Stimulated activated CD8-positive, alpha-beta memory T cell treated with anti-CD3 and anti-CD28 coated beads, Interleukin-15, amount 100 ng/mL, for 1 hour (primary cell): ENCODE data around the gene SDCCAG8.

Source experiments
- DNase-seq: peaks from one replicate; pipeline ENCODE4 v3.0.0-alpha.2; 2020; ENCODE audit warnings: low read depth

The SDCCAG8 gene

DNA sequence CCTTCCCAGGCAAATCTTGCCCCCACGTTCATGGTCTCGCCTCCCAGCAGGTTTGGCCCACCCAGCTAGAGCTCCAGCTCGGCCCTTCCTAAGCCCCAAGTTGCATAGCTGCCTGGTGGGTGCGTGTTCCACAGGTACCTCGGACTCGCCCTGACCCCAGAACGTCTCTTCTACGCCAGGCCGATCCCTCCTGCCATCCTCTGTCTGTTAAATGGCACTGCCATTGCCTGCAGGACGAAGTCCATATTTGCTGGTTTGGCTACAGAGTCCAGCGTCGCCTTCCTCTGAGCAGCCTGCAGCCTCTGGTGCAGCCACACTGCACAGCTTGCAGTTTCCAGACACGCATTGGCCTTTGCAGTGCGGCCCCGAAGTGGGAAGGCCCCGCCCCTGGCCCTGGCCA is 228.1 kb downstream of the SDCCAG8 start:
- no peak for DNase-seq

DNA sequence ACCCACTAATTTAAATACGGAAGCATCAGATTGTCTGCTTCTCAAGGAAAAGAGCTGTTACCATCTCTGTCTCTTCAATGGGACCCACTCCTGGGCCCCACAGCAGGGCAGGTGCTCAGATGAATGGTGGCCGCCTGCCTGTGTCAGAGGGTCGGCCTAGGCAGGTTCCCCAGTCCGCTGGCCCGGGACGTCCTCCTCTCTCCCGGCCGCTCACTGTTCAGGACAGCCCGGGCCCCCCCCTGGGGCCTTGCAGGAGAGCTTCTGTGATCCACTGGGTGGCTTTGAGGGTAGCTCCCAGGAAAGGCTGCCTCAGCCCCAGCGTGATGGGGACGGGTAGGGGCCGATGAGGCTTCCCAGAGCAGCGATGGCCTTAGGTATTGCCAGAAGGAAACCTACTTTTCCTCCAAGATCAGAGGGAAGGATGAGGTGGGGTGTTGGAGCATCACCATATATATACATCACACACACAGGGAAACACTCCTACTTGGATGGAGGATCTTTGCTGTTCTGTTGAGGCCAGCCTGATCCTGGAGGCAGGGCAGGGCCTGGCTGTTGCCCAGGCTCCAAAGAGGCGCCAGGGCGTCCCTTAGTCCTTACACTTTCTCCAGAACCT is 231.3 kb downstream of the SDCCAG8 start:
- DNase-seq, result no peak

DNA sequence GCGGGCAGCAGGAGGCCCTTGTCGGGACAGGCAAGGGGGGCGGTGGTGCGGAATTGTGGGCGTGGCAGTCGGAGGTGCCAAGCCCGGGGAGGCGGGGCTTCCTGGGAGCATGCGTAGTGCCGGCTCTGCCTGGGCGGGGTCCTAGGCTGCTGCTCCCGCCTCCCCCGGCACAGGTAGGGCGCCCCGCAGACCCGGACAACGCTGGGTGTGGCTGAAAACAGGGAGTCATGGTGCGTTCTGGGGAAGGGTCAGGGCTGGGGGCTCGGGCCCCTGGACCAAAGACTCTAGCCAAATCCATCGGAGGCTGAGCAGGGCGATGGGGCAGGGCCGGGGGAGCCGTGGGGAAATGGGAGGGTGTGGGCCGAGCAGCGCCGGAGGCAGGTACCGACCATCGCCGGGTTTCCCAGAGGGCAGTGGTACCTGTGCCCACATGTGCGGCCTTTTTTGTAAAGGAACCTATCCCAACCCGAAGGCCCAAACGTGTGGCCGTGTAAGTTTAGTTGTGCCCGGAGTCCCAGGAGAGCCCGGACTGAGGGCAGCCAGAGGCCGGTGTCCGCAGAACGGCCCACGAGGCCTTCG is 231.9 kb downstream of the SDCCAG8 start:
- DNase-seq, result no peak

DNA sequence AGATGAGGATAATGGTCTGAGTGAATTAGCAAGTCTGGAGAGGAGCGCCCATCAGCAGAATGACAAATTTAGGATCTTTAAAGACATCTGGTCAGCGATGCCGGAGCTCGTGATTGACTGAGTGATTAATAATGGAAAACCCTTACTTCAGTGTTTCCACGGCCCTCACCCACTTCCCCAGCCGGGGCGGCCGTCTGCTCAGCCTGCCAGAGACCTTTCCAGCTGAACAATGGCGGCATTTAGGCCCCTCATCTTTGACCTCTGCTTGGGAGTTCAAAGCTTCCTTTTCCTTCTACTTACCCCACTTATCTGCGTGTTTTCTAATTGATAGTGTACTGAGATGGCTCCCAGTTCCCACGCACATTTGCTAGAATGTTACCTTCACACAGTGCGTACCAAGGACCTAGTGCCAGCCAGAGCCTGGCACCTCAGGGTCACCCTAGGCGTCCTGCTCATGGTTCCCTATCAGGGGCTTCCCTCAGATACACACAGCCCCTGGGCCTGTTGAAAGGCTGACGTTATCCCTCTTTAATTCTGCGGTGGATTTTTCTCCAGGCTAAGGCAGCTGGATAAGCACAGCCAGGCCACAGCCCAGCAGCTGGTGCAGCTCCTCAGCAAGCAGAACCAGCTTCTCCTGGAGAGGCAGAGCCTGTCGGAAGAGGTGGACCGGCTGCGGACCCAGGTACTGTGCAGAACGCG is 232.8 kb downstream of the SDCCAG8 start:
- DNase-seq, result no peak

DNA sequence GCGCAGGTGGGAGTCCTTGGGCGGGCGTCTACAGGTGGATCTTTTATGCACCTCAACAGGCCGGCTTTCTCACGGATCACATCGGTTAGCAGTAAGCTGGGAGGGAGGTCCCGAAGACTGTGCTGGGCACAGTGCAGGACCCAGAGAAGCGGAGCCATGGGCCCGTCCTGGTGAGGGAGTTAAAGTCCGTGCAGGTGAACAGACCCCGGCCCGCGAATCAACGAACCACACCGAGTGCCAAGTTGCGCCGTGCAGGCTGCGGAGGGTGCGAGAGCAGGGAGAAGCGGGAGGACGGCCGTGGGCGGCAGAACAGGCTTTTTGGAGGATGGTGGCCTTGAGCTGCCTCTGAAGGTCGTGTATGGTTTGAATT is 233.3 kb downstream of the SDCCAG8 start:
- no peak for DNase-seq

DNA sequence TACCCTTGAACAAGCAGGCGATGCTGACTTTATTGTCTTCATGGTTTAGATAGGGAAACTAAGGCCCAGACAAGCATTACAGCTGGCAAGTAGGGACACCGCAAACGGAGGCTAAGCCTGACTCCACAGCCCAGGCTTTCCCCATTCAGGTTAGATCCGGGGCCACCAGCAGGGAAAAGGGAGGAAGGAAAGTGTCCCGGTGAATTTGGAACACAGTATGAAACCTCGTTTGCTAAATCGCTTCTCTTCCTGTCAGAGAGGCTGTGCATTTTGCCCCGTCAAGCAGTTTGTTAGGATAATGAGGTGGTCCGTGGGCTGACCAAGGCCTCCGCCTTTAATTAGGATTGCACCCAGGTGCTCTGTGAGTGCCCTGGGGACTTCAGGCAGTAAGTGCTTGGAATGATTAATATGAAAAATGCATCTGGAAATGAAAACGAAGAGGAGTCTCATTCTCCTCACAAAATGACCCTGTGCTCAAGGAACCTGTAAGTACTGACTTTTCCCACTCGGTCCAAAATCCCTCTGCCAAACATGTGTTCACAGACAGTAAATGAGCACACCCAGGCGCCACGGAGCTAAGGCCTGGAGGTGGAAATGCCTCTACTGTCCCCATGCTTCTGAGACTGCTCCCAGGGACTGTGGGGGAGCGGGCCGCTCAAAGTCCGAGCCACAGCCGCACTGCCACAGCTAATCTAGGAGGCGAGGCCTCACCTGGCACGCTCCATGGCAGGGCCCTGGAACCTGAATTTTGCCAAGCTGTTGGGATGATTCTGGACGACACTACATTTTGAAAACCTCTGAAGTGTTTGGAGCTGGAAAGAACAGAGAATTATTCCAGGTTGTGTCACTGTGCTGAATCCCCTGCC is 234.1 kb downstream of the SDCCAG8 start:
- no peak for DNase-seq

DNA sequence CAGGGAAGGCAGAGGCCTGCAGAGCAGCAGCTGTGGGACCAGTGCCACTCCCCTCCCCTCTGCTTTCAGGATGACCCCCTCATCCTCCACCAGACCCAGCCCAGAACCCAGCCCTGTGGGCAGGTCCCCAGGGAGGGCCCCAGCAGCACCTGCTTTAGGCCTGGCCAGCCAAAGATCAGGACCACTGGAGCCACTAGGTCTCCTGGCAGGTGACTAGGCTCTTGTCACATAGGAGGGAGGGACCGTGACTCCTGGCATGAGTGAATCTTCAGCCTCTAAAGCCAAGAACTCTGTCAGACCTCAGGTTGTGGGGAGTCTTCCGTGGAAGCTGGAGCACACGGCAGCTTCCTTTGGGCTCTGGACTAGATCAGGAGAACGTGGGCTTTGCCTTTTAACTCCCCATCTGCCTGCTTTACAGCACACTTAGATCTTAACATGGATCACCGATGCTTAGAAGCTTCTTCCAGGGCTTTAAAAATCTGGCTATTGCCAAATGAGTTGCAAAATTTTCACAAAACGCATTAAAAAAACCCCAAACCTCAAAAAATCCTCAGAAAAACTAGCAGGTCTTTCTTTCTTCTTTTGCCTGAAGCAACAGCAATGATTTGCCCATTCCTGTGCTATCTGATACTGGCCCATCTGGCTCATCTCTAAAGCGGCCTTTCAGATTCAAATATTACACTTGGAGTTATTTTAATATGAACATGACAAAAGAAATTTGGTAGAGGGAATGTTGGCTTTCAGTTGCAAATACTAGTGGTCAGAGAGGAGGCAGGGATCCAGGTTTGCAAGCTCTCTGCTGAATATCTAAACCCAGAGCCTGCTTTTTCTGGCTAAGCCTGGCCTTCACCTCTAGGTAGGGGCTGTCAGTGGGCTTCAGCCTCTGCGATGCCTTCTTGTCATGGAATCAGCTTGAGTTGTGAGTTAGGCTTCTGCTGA is 235.2 kb downstream of the SDCCAG8 start:
- DNase-seq, result no peak

DNA sequence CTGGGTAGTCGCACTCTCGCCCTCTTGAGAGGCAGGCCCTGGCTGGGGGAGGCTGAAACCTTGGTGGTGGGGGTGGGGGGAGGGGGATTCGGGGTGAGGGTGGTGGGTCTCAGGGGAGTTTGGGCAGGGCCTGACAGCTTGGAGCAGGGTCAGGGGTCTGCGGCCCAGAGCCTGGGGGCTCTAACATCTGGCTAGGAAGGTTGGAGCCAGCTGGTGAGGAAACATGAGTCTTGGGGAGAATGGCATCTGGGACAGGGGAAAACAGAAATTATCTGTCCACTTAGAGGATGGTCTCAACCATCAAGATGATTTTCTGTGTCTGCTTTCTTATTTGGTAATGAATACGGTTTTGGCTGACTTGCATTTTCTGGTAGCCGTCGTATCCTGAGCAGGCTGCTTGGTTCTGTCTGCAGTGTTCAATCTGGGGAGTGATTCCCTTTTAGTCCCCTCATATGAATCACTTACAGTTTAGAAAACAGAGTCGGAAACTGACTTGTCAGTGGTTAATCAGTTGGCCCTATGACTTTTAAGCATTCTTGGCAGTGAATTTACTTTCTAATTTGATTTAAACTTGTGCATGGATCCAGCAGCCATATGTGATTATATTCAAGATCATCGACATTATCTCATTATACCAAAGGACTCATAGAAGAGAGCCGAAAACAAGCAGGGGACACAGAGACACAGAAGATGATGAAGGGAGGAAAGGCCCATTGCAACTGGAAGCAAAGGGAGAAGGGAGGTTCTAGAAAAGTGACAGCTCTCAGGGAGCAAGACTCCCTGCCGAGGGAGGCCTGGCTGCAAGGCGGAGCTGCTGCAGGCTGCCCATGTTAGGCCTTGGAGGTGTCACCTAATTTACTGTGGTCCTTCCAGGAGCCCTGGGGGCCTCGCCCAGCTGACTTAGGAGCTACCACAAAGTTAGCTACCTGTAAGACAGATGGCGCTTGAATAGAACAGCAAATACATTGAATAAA is 237.6 kb downstream of the SDCCAG8 start:
- DNase-seq, result no peak

DNA sequence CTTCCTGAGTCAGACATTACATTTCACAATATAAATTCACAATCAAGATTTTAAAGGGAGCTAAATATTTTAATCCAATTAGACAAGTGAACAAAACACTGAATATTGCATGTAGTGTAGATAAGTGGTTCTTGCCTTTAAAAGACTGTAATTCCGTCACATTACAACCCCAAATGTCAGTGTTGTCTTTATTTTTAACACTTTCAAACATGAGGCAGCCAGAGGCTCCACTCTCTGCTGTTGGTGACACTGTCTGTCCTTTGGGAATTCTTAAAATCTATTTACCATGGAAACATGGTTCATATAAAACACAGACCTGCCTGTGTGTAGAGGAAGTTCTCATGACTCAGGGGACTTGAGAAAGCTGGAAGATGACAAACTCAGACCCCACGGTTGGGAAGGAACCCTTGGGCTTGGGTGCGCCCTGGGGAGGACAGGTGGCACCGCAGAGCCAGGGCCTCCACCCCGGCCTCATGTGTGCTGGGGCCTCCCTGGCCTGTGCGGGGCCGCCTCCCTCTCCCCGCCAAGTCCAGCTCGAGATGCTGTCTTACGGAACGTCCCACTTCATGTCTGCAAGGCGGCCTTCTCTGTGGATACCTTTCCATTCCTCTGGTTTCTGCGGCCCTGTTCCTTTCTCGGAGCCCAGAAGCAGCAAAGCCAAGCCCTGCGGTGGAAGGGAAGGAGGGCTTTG is 239.0 kb downstream of the SDCCAG8 start:
- no peak for DNase-seq

DNA sequence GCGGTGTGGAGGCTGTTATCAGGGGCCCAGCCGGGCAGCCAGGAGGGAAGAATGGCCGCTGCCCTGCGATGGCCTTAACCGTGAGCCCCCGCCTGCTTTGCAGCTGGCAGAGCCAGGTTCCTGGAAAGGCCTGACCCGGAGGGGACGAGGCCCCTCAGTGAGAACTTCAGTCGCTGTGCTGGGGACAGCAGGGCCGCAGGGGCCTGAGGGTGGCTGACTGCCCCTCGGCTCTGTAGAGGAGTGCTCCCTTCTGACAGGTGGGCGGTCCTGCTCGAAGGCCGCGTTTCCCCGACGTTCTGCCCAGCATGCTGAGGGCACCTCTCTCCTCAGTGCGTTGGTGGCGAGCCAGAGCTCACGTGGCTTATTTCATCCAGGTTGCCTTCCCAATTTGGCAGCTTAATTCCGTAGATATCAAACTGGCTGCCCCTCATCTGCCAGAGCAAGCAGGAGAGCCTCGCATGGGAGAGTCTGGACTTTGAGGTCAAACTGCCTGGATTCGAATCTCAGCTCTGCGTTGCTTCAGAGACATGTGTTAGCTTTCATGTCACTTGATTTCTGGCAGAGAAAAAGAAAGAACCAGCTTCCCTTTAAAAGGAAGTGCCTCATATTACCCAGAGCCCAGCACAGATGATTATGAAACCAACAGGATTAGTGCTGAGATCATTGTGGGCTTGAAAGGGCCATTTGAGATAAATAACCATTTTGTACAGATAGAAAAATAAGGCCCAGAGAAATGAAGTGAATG is 239.8 kb downstream of the SDCCAG8 start:
- no peak for DNase-seq

DNA sequence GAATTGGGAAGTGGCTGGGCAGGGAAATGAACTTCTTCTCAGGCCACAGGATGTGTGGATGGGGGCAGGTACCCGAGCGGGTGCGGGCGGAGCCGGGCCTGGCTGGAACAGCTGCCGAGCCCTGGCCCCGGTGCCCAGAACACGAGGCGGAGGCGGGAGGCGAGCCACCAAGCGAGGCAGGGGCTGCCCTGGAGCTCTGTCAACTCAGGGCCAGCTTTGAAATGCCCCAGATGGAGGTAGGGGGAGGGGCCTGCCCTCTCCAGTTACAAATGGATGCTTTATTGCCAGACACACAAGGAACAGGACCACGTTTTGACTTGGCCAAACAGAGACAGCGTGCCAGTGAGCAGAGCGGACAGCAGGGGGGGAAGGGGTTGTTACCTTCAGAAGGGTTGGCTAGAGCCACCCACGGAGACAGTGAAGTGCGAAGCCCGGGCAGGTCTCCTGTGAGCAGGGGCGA is 240.4 kb downstream of the SDCCAG8 start:
- DNase-seq, result no peak

DNA sequence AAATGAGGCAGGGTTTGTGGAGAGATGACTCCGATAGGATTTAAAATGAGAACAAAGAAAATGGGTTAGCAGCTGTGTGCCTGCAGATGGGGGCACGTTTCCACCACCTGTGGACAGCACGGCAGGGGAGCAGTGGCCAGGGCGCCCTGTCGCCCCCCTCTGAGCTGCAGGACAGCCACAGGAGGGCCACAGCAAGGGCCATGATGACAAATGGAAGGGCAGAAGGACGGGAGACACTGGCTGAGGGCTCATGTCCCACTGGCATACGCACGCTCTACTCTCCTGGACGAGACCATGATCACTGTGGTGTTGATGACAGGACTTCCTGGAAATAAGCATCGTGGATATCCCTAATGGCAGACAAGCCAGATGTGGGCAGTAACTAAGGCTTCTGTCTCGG is 241.0 kb downstream of the SDCCAG8 start:
- DNase-seq, result no peak

DNA sequence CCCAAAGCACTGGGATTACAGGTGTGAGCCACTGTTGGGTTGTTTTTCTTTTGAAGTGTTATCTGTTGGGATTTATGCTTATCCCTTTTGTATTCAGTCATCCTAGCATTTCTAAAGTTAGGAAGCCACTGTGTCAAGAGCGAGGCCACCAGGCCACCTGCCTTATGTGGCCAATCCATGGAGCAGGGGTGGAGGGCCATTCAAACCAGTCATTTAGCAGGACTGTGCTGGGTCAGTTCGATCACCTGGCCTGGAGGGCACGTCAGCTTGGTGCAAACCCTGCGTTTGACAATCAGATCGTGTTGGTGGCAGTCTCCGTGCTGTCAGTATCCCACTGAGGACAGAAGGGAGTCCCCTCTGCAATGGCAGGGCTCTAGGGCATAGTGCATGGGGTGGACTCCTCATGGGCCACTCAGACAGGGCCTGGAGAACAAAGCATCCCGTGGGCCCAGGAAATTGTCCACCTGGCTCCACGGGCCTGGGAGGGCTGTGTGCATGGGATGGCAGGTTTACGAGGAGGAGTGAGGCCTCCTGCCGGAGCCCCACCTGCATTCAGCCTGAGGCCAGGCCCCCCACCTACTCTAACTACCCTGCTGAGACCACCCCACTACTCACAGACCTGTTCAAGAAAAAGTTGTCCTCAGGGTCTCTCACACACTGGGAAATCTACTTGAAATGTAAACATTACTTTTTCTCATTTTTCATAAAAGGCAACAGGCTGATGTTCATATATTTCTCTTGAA is 242.3 kb downstream of the SDCCAG8 start:
- no peak for DNase-seq

DNA sequence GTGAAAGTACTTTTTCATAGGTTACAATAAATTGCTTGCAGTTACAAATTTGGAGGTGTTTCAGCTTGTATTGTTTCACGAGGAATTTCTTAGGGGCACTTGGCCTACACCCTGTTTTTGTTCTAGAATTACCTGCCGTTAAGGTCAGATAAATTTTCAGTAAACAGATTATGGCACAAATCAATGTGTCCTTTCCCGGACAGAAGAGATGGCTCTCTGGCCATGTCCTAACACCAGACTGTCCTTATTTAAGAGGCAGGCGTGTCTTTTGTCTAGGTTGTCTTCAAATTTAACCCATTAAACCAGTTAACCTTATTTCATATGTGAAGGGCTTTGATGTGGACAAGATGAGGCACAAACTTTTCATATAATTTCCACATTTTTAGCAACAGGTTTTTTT is 243.4 kb downstream of the SDCCAG8 start:
- DNase-seq, result no peak

DNA sequence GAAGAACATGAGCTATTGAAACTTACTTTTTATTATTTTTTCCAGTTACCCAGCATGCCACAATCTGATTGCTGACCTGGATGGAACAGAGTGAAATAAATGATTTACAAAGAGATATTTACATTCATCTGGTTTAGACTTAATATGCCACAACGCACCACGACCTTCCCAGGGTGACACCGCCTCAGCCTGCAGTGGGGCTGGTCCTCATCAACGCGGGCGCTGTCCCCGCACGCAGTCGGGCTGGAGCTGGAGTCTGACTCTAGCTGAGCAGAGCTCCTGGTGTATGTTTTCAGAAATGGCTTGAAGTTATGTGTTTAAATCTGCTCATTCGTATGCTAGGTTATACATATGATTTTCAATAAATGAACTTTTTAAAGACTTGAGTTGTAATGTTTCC is 243.9 kb downstream of the SDCCAG8 start:
- DNase-seq, result no peak

DNA sequence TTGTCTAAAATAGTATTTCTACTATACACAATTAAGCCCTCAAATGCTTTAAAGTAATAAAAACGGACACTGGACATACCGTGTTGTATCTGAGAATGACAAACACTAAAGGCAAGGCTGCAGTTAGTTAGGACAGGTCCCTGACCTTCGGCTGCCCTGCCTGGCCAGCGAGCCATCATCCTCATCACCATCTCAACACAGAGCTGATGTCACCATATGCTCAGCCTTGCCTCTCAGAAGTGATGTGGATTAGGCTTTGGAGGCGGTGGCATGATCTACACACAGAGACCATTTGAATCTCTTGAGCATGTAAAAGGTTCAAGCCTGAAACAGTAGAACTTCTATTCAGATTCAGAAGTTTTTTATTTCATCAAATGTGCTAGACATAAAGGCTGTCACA is 244.7 kb downstream of the SDCCAG8 start:
- DNase-seq, result no peak

DNA sequence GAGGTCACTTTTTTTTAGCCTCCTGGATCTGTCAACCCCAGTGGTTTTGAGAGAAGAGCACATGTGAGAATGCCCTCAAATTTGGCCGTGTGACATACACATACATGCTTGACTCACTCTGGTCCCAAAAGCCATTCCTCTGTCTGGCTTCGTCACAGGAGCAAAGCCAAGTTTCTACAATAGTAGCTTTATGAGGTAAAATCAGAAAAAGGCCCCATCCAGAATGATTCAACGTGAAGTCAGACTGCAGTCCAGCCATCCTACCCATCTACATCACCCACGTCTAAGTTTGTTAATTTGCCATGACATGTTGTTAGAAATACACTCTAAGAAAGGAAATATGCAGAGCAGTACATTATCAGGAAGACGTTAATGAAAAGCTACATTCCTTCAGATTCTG is 245.2 kb downstream of the SDCCAG8 start:
- DNase-seq, result no peak

DNA sequence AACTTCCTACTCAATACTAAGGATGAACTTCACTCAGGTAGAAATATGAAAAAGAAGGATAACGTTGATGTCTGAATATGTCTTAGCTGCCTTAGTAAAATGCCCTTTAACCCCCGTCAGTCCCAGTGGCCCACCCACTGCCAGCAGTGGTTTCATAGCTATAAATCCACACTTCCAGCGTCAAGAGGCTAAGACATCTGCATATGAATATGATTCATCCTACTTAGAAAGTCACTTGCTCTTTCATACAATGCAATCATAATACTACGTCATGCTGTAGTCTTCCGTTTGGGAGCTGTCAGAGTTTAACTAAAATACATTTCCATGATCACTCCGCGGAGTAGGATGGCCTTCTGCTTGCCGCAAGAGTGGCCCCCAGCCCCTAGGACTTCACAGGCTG is 247.3 kb downstream of the SDCCAG8 start:
- no peak for DNase-seq
